HEK293 (cell line): ENCODE results near the gene RLN1.
"Not testable (repeated sequence)": the region's sequence is repeated elsewhere in the genome, so short reads cannot be mapped to it uniquely, and the experiment has no call there.

Source experiments
- CTCF ChIA-PET: fragments of 350-600 bp; formaldehyde crosslinking; extraction: SDS; loops from one replicate; lab custom pipeline; 2021; ENCODE audit warnings: antibody characterized with exemption; lab: Yijun Ruan, JAX
- POLR2A ChIA-PET: fragments of 300-600 bp; formaldehyde crosslinking; extraction: SDS; loops from one replicate; lab custom pipeline; 2020; ENCODE audit warnings: antibody characterized with exemption, inconsistent platforms; lab: Yijun Ruan, JAX
- H3K27ac ChIP-seq: fragments of 200-500 bp; sonication (Bioruptor generic); 2 replicates; pipeline ENCODE4 v1.5.1; 2014; ENCODE audit warnings: low read depth, low read length, control low read depth, inconsistent platforms; ENCODE audit errors: extremely low read depth
- H3K36me3 ChIP-seq, 2 experiments: fragments of 200-500 bp in 1 of 2; sonication (Bioruptor generic) in 1 of 2; 1 replicate in 1 of 2; 2 replicates in 1 of 2; pipeline ENCODE4 v1.5.1; 2014 to 2017; ENCODE audit warnings: inconsistent platforms in 2 of 2, low read length in 2 of 2; ENCODE audit not compliant: control insufficient read depth in 2 of 2, insufficient read depth in 1 of 2
- H3K4me1 ChIP-seq: fragments of 200-500 bp; sonication (Bioruptor generic); 2 replicates; pipeline ENCODE4 v1.5.1; 2014; ENCODE audit warnings: mild to moderate bottlenecking, low read length, inconsistent platforms; ENCODE audit not compliant: control insufficient read depth, insufficient read depth
- H3K4me3 ChIP-seq: 2 replicates; pipeline ENCODE4 v1.5.1; 2011; ENCODE audit warnings: low read depth, mild to moderate bottlenecking, control low read depth, low read length, moderate library complexity
- H3K9me3 ChIP-seq: fragments of 200-500 bp; sonication (Bioruptor generic); 2 replicates; pipeline ENCODE4 v1.5.1; 2014; ENCODE audit warnings: low read depth, low read length, inconsistent platforms; ENCODE audit not compliant: control insufficient read depth, insufficient read depth
- BCL11B ChIP-seq: fragments of 450-650 bp; formaldehyde crosslinking; IDR thresholded peaks from 2 replicates; pipeline ENCODE4 v1.5.1; 2016; ENCODE audit warnings: low read depth, missing biosample characterization, missing genetic modification characterization
- ELK4 ChIP-seq: IDR thresholded peaks from 2 replicates; pipeline ENCODE4 v1.6.1; 2011; ENCODE audit warnings: mild to moderate bottlenecking, low read depth, low read length, borderline replicate concordance
- GLI2 ChIP-seq: fragments of 450-650 bp; formaldehyde crosslinking; IDR thresholded peaks from 2 replicates; pipeline ENCODE4; 2017; ENCODE audit warnings: missing biosample characterization, missing genetic modification characterization, low read depth, borderline replicate concordance
- GLI4 ChIP-seq: fragments of 450-650 bp; formaldehyde crosslinking; IDR thresholded peaks from 2 replicates; pipeline ENCODE4 v1.5.1; 2016; ENCODE audit warnings: missing biosample characterization, missing genetic modification characterization
- HOXC10 ChIP-seq: sonication (generic); formaldehyde crosslinking; IDR thresholded peaks from 2 replicates; pipeline ENCODE4 v1.8.1; 2023; ENCODE audit warnings: mild to moderate bottlenecking, missing genetic modification reagents
- MYNN ChIP-seq: fragments of 450-650 bp; formaldehyde crosslinking; IDR thresholded peaks from 2 replicates; pipeline ENCODE4 v1.5.1; 2016; ENCODE audit warnings: missing biosample characterization, missing genetic modification characterization, borderline replicate concordance
- SP2 ChIP-seq: fragments of 450-650 bp; formaldehyde crosslinking; IDR thresholded peaks from 2 replicates; pipeline ENCODE4 v1.5.1; 2016; ENCODE audit warnings: missing biosample characterization, missing genetic modification characterization
- SP7 ChIP-seq: fragments of 450-650 bp; formaldehyde crosslinking; IDR thresholded peaks from 2 replicates; pipeline ENCODE4 v1.5.1; 2016; ENCODE audit warnings: missing biosample characterization, missing genetic modification characterization
- YY2 ChIP-seq: fragments of 450-650 bp; formaldehyde crosslinking; IDR thresholded peaks from 2 replicates; pipeline ENCODE4 v1.5.1; 2016; ENCODE audit warnings: missing biosample characterization, missing genetic modification characterization
- ZBTB1 ChIP-seq: fragments of 450-650 bp; formaldehyde crosslinking; IDR thresholded peaks from 2 replicates; pipeline ENCODE4 v1.5.1; 2016; ENCODE audit warnings: missing biosample characterization, missing genetic modification characterization
- ZIC2 ChIP-seq: fragments of 450-650 bp; formaldehyde crosslinking; IDR thresholded peaks from 2 replicates; pipeline ENCODE4 v1.5.1; 2016; ENCODE audit warnings: missing biosample characterization, missing genetic modification characterization
- ZNF146 ChIP-seq: fragments of 450-650 bp; formaldehyde crosslinking; IDR thresholded peaks from 2 replicates; pipeline ENCODE4 v1.5.1; 2016; ENCODE audit warnings: missing biosample characterization, missing genetic modification characterization
- ZNF174 ChIP-seq: fragments of 450-650 bp; formaldehyde crosslinking; IDR thresholded peaks from 2 replicates; pipeline ENCODE4 v1.5.0; 2017; ENCODE audit warnings: missing biosample characterization, mild to moderate bottlenecking, missing genetic modification characterization
- ZNF2 ChIP-seq: fragments of 450-650 bp; formaldehyde crosslinking; IDR thresholded peaks from 2 replicates; pipeline ENCODE4 v1.5.1; 2016; ENCODE audit warnings: missing biosample characterization, missing genetic modification characterization
- ZNF23 ChIP-seq: fragments of 450-650 bp; formaldehyde crosslinking; IDR thresholded peaks from 2 replicates; pipeline ENCODE4 v1.5.1; 2016; ENCODE audit warnings: missing biosample characterization, missing genetic modification characterization, borderline replicate concordance
- ZNF24 ChIP-seq: fragments of 450-650 bp; formaldehyde crosslinking; IDR thresholded peaks from 2 replicates; pipeline ENCODE4 v1.5.1; 2016; ENCODE audit warnings: missing biosample characterization, missing genetic modification characterization
- ZNF266 ChIP-seq: fragments of 450-650 bp; formaldehyde crosslinking; IDR thresholded peaks from 2 replicates; pipeline ENCODE4 v1.5.1; 2016; ENCODE audit warnings: missing biosample characterization, missing genetic modification characterization, low read depth
- ZNF335 ChIP-seq: fragments of 450-650 bp; formaldehyde crosslinking; conservative IDR thresholded peaks from 2 replicates; pipeline ENCODE4 v1.5.1; 2016; ENCODE audit warnings: missing biosample characterization, missing genetic modification characterization
- ZNF391 ChIP-seq: fragments of 450-650 bp; formaldehyde crosslinking; IDR thresholded peaks from 2 replicates; pipeline ENCODE4 v1.5.1; 2016; ENCODE audit warnings: low read depth, missing biosample characterization, missing genetic modification characterization, borderline replicate concordance
- ZNF530 ChIP-seq: fragments of 450-650 bp; formaldehyde crosslinking; IDR thresholded peaks from 2 replicates; pipeline ENCODE4 v1.5.1; 2016; ENCODE audit warnings: low read depth, missing biosample characterization, missing genetic modification characterization
- ZNF629 ChIP-seq: fragments of 450-650 bp; formaldehyde crosslinking; IDR thresholded peaks from 2 replicates; pipeline ENCODE4 v1.5.1; 2017; ENCODE audit warnings: missing biosample characterization, missing genetic modification characterization
- ZNF654 ChIP-seq: fragments of 450-650 bp; formaldehyde crosslinking; IDR thresholded peaks from 2 replicates; pipeline ENCODE4 v1.5.1; 2016; ENCODE audit warnings: low read depth, missing biosample characterization, missing genetic modification characterization
- ZNF660 ChIP-seq: fragments of 450-650 bp; IDR thresholded peaks from 2 replicates; pipeline ENCODE4 v1.5.1; 2018; ENCODE audit warnings: missing biosample characterization, mild to moderate bottlenecking, missing genetic modification characterization
- ZNF768 ChIP-seq: fragments of 450-650 bp; formaldehyde crosslinking; IDR thresholded peaks from 2 replicates; pipeline ENCODE4 v1.5.1; 2018; ENCODE audit warnings: missing biosample characterization, mild to moderate bottlenecking, missing genetic modification characterization
- ZNF785 ChIP-seq: fragments of 450-650 bp; formaldehyde crosslinking; IDR thresholded peaks from 2 replicates; pipeline ENCODE4 v1.5.1; 2016; ENCODE audit warnings: missing biosample characterization, missing genetic modification characterization
- ZSCAN4 ChIP-seq: fragments of 450-650 bp; formaldehyde crosslinking; IDR thresholded peaks from 2 replicates; pipeline ENCODE4 v1.5.1; 2017; ENCODE audit warnings: missing biosample characterization, missing genetic modification characterization

RLN1 gene

GRCh38 chr9:5310851-5311250 is 28.8 kb downstream of the RLN1 start (continued):
- TF ChIP-seq ZNF2 (tag by site-specific recombination): no peak

- no peak overlapping the region for H3K27ac ChIP-seq
- no peak overlapping the region for H3K4me3 ChIP-seq
- H3K9me3 ChIP-seq: no peaks in the 10 kb centered on the region
- CTCF ChIA-PET: no interaction called here
- no peaks in the 10 kb centered on the region for H3K36me3 ChIP-seq
- no peaks in the 10 kb centered on the region for H3K4me1 ChIP-seq
- TF ChIP-seq ZNF266 (tag by site-specific recombination) (no peak), ZNF768 (tag by site-specific recombination) (no peak), ZSCAN4 (tag by site-specific recombination) (no peak), ZIC2 (tag by site-specific recombination) (no peak), ZNF785 (tag by site-specific recombination) (no peak), ZNF654 (tag by site-specific recombination) (no peak), SP7 (tag by site-specific recombination) (no peak), ZNF23 (no peak), ZNF24 (no peak), ZNF391 (tag by site-specific recombination) (no peak), ZBTB1 (tag by site-specific recombination) (no peak), MYNN (tag by site-specific recombination) (no peak), BCL11B (tag by site-specific recombination) (no peak), ELK4 (no peak)
- TF ChIP-seq, all 188 proteins: peak for 0
- POLR2A ChIA-PET: interaction anchor here (0.6 to 0.7 kb wide), 2 partner anchors 120 to 157 kb away, joined by 3 to 5 read pairs; no protein-coding TSS in a partner anchor
Observed at GRCh38 chr9:5305741-5306140, 33.9 kb downstream of the RLN1 start.

- POLR2A ChIA-PET, H3K36me3 ChIP-seq, H3K4me1 ChIP-seq, H3K9me3 ChIP-seq, H3K4me3 ChIP-seq, H3K27ac ChIP-seq: not testable (repeated sequence)
- CTCF ChIA-PET: interaction anchor here (0.6 kb wide), 1 partner anchor 180 kb away, joined by 4 read pairs; no protein-coding TSS in a partner anchor
- TF ChIP-seq SP2 (0 out of 2 replicates have a peak, but pooled peaks have one; percentile 10), ZNF335 (peak; percentile 49)
Observed at GRCh38 chr9:5303840-5304795, 35.6 kb downstream of the RLN1 start, which contains the start of gene RLN2. RLN2 (minus strand) TSS chr9:5304716; CDS start chr9:5304580, 136 bp downstream.

GRCh38 chr9:5301544-5301943 is 38.1 kb downstream of the RLN1 start:
- peaks cover 0 to 2% of the 10 kb centered on the region in 2 experiments; a peak in 1 of 3 replicates for H3K36me3 ChIP-seq
- TF ChIP-seq GLI4 (tag by site-specific recombination): no peak
- TF ChIP-seq YY2 (tag by site-specific recombination): no peak
- TF ChIP-seq ZNF629 (tag by site-specific recombination): no peak
- TF ChIP-seq ZNF530 (tag by site-specific recombination): no peak
- TF ChIP-seq ZNF174 (tag by site-specific recombination): no peak
- TF ChIP-seq HOXC10: no peak
- TF ChIP-seq BCL11B (tag by site-specific recombination): no peak
- no peak for TF ChIP-seq ZNF146 (tag by site-specific recombination)
- no peak for TF ChIP-seq ZNF660 (tag by site-specific recombination)
- TF ChIP-seq GLI2 (tag by site-specific recombination): no peak
- TF ChIP-seq ZNF24: no peak
- H3K9me3 ChIP-seq: no peaks in the 10 kb centered on the region
- no peak overlapping the region for H3K27ac ChIP-seq
- ChIA-PET CTCF (no interaction called here), POLR2A (no interaction called here)
- no peaks in the 10 kb centered on the region for H3K4me1 ChIP-seq
- H3K4me3 ChIP-seq: no peak overlapping the region
